ENCODE data around the gene ING1.
"Not testable (repeated sequence)": the region's sequence is repeated elsewhere in the genome, so short reads cannot be mapped to it uniquely, and the experiment has no call there.

The ING1 gene

GRCh38 chr13:110713642-110713952 lies at the start of gene ING1:
Gene ING1, plus strand, starts transcription at chr13:110713700. Its CDS starts 450 bp downstream, at chr13:110714150.
- DNase-seq: no peak

DNA sequence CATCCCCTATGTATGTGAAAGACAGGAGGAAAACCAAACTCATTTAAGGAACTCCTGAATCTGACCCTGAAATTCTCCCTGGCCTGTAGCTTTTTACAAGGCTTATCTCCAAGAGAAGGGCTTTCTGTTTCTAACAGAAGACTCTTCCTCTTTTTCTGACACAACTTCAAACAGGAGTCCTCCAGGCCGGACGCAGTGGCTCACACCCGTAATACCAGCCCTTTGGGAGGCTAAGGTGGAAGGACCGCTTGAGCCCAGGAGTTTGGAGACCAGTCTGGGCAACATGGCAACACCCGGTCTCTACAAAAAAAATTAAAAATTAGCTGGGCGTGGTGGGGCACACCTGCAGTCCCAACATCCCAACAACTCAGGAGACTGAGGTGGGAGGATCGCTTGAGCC lies 49.5 kb upstream of the ING1 start:
- DNase-seq: no peak

DNA sequence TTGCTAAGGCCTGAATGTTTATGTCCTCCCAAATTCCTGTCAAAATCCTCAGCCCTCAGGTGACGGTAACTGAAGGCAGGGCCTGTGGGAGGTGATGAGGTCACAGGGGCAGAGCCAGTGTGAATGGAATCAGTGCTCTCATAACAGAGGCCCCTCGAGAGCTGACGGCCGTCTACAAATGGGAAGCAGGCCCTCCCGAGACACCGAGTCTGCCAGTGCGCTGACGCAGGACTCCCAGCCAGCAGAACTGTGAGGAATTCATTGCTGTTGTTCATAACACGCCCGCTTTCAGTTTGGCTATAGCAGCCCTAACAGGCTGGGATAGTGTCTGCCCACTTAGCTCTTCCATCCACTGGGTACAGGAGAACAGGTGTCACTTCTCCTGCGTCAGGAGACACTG lies 48.8 kb upstream of the ING1 start:
- no peak for DNase-seq

- peak; percentile 49 for DNase-seq
Measured at GRCh38 chr13:110665491-110666254, 47.8 kb upstream of the ING1 start.

DNA sequence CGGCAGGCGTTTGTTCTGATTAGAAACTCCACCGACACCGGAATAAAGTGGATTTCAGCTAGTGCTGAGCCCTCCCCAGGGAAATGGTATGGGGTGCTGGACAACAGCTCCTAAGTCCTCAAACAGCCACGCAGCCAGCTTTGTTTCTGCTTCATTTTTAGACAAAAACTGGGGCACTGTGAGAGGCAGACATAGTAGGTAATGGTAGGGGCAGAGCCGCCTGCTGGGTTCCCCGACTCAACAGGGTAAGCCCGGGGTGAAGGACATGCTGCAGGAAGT lies 47.3 kb upstream of the ING1 start:
- DNase-seq: no peak

- DNase-seq: no peak
Measured at GRCh38 chr13:110669036-110669435, 44.5 kb upstream of the ING1 start.

- not testable (repeated sequence) for DNase-seq
Measured at GRCh38 chr13:110669814-110670213, 43.7 kb upstream of the ING1 start.

DNA sequence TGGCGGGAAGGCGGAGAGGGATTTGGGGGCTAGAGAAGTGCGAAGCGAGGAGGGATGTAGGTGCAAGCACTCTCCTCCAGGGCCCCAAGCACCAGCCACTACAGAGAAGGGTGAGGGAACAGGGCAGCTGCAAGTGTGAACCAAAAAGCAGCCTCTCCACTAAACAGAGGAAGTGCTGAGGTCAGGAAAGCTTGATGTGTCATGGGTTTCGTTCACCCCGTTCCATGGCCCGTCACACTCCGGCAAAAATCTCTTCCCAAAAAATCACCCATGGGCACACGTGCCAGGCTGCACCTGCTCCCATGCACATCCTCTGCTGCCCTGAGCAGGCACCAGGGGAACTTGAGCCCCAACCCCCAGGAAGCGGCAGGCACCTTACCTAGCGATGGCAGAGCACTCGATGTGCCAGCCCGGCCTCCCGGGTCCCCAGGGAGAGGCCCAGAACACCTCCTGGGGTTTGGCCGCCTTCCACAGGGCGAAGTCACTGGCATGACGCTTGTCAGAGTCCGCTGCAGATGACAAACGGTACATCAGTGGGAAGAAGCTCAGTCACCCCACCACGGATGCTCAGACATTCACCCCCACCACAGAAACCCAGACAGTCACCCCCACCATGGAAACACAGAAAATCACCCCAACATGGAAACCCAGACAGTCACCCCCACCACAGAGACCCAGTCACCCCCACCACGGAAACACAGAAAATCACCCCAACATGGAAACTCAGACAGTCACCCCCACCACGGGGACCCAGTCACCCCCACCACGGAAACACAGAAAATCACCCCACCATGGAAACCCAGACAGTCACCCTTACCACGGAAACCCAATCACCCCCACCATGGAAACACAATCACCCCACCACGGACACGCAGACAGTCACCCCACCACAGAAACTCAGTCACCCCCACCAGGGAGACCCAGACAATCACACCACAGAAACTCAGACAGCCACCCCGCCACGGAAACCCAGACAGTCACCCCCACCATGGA lies 36.6 kb upstream of the ING1 start:
- DNase-seq: peak; percentile 52

- DNase-seq: no peak
Measured at GRCh38 chr13:110677731-110678545, 35.6 kb upstream of the ING1 start.

GRCh38 chr13:110680852-110681251 lies 32.6 kb upstream of the ING1 start:
- DNase-seq: no peak

- DNase-seq: no peak
Measured at GRCh38 chr13:110681868-110682550, 31.5 kb upstream of the ING1 start.

- DNase-seq: no peak
Measured at GRCh38 chr13:110682746-110683145, 30.8 kb upstream of the ING1 start.

DNA sequence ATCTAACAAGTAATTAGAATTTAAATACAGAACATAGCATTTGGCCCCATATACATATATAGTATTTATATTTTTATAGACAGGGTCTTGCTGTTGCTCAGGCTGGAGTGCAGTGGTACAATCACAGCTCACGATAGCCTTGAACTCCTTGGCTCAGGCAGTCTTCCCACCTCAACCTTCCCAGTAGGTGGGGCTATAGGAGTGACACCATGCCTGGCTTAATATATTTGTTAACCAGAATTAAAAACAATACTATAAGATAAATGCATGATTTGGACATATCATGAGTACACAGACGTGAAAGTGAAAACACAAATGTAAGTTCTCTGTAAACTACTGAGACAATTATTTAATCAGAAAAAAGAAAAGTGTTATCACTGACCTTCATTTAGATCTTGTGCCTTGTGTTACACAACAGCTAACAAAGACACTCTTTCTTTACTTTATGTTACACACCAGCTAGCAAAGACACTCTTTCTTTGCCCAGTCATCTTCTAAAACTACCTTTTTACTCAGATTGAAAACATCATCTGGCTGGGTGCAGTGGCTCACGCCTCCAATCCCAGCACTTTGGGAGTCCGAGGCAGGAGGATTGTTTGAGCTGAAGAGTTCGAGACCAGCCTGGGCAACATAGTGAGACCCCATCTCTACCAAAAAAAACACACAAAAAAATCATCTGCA lies 30.2 kb upstream of the ING1 start:
- no peak for DNase-seq

- DNase-seq: no peak
Measured at GRCh38 chr13:110683921-110684320, 29.6 kb upstream of the ING1 start.

GRCh38 chr13:110684388-110685056 lies 29.0 kb upstream of the ING1 start:
- no peak for DNase-seq

DNA sequence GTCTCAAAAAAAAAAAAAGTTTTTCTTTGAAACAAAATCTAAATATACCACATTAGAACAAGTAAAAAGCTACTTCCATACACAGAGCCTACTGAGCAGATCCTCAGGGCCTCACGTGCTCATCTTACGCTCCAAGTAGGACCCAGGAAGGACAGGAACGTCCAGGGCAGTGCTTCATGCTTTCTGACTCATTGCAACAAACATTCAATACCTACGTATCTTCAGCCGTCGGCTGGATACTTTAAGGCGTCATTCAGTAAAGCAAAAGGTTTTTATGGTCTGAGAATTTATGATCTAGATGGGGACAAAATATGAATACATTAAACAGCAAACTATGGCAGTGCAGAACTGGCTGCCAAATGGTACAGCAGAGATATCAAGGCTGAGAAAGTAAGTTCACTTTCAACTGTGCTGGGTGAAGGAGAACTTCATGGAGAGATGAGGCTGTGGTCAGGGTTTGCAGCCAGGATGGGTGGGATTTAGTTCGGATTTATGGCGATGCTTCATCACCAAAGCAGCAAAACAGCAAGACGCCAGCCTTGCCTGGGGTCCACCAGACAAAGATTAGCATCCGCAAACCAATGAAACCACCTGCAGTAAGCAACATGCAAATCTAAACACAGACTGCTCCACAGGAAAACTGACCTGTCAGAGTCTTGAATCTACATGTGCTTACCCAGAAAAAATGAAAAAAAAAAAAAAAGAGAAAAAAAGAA lies 28.0 kb upstream of the ING1 start:
- no peak for DNase-seq

- no peak for DNase-seq
Measured at GRCh38 chr13:110687736-110688135, 25.8 kb upstream of the ING1 start.

- DNase-seq: no peak
Measured at GRCh38 chr13:110689041-110689440, 24.5 kb upstream of the ING1 start.

GRCh38 chr13:110689711-110690110 lies 23.8 kb upstream of the ING1 start:
- DNase-seq: no peak

DNA sequence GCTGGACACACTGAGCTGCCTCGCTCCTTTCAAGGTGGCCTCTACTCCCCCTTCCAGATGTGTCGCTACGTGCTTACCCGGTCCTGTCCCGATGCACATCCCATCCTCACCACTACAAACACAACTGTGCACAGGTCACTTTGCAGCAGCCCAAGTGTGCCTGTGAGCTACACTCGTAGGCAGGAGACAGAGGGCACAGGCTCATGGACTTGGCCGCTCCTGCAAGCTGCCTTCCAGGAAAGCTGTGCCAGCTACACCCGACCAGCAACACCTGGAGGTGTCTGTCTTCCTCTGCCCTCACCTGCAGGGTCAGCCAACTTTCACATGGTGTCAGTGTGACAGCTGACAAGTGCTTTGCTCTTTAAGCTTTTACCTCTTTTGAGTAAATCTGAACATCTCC lies 23.0 kb upstream of the ING1 start:
- DNase-seq: no peak

GRCh38 chr13:110695774-110696173 lies 17.7 kb upstream of the ING1 start:
- DNase-seq: not testable (repeated sequence)
